ENCODE data around the gene CEMIP2. TPM values are rescaled to one million over a fixed set of nuclear protein-coding genes. Genes with fewer than 3 reads are reported as not detected.

Gene CEMIP2
- 14.8 TPM for total RNA-seq (2021; ENCODE audit: unreplicated experiment)
- 12.9 TPM for polyA plus RNA-seq (2012; ENCODE audit: insufficient read length)
- percentile 70 among the genes with signal in this experiment for Bru-seq, nascent RNA
- BruChase-seq, experiment 1, labeled RNA remaining after a 2-hour chase = percentile 73 among the genes with signal in this experiment
- BruChase-seq, experiment 2, labeled RNA remaining after a 6-hour chase = percentile 77 among the genes with signal in this experiment
- long read RNA-seq, full-length matches to known transcripts = 5 of 10 reads
- long read RNA-seq, partial matches to known transcripts = 2 of 10 reads
- long read RNA-seq, other reads (novel, unspliced or antisense) = 3 of 10 reads

- no TSS peak for BruUV-seq (replicated peaks)
- TF ChIP-seq REST (IDR thresholded peaks at IDR 0.05; ENCODE audit: insufficient read depth in 1 of 2, low read depth in 2 of 2, low read length in 1 of 2) = no peak
- peak; percentile 70 for TF ChIP-seq CTCF (IDR thresholded peaks at IDR 0.05)
- TF ChIP-seq POLR2AphosphoS5 (IDR thresholded peaks at IDR 0.05; ENCODE audit: low read depth, low read length) = peak; percentile 75; the same call in 1 of the 2 replicates
- peak; percentile 92 for ATAC-seq
- Histone ChIP-seq H3K27me3 (ENCODE audit: control insufficient read depth, insufficient read depth, low read length) (no peaks in the 10 kb centered on the region), H3K36me3 (ENCODE audit: control insufficient read depth, insufficient read depth, low read length) (no peaks in the 10 kb centered on the region), H3K27ac (ENCODE audit: low read length) (peak within 1 kb of the TSS; percentile 71), H3K4me1 (ENCODE audit: control insufficient read depth, insufficient read depth, low read length) (peaks cover 14% of the 10 kb centered on the region), H3K4me3 (ENCODE audit: low read depth in 2 of 2, low read length in 2 of 2) (peak within 1 kb of the TSS; percentile 74 to 93), H3K9me3 (ENCODE audit: control insufficient read depth, insufficient read depth, low read depth, low read length) (no peaks in the 10 kb centered on the region)
- DNase-seq (ENCODE audit: low read depth, low spot score) = no peak
- in situ Hi-C loops (cut with HindIII; ENCODE audit: low pct_unique_long_range_greater_than_20kb, low sequenced_read_pairs) (no loop called here), intact Hi-C loops (cut with micrococcal nuclease; ENCODE audit: unreplicated experiment) (loop anchor here (10.0 kb wide), 1 partner anchor 164 kb away; no protein-coding TSS in a partner anchor)
- ChIA-PET CTCF (no interaction called here), POLR2A (interaction anchor here (0.7 kb wide), 1 partner anchor 9 kb away, joined by 3 read pairs; no protein-coding TSS in a partner anchor)
These were observed at the start of gene CEMIP2 for GRCh38 chr9:71768388-71769174. Gene CEMIP2 (minus strand): TSS chr9:71768513. CDS start chr9:71750373, 18,140 bp downstream.

GRCh38 chr9:71816916-71817451 lies 48.7 kb upstream of the CEMIP2 start:
- ChIA-PET CTCF (interaction anchor here (0.7 to 0.8 kb wide), 2 partner anchors 123 to 231 kb away, joined by 3 to 4 read pairs; no protein-coding TSS in a partner anchor), POLR2A (interaction anchor here (0.7 kb wide), 1 partner anchor 34 kb away, joined by 5 read pairs; no protein-coding TSS in a partner anchor)
- no peak for DNase-seq (ENCODE audit: low read depth, low spot score)
- no peaks in the 10 kb centered on the region for H3K36me3 ChIP-seq (ENCODE audit: control insufficient read depth, insufficient read depth, low read length)
- H3K27ac ChIP-seq (ENCODE audit: low read length) = no peak overlapping the region
- no peaks in the 10 kb centered on the region for H3K27me3 ChIP-seq (ENCODE audit: control insufficient read depth, insufficient read depth, low read length)
- in situ Hi-C loops (cut with HindIII; ENCODE audit: low pct_unique_long_range_greater_than_20kb, low sequenced_read_pairs) (no loop called here), intact Hi-C loops (cut with micrococcal nuclease; ENCODE audit: unreplicated experiment) (no loop called here)
- H3K4me1 ChIP-seq (ENCODE audit: control insufficient read depth, insufficient read depth, low read length) = no peaks in the 10 kb centered on the region; the same call in 1 of the 2 replicates
- no peaks in the 10 kb centered on the region for H3K9me3 ChIP-seq (ENCODE audit: control insufficient read depth, insufficient read depth, low read depth, low read length)
- H3K4me3 ChIP-seq (ENCODE audit: low read depth in 2 of 2, low read length in 2 of 2) = no peak overlapping the region
- BruUV-seq (replicated peaks) = no TSS peak
- ATAC-seq = no peak
- TF ChIP-seq SIN3A (IDR thresholded peaks at IDR 0.05; ENCODE audit: borderline replicate concordance, insufficient read depth, low read depth, low read length) = no peak

Data from Panc1 (cell line).